Karpas-422 (cell line): ENCODE results near the gene MTHFD1L. TPM values are rescaled to one million over a fixed set of nuclear protein-coding genes. Genes with fewer than 3 reads are reported as not detected.
"Not testable (repeated sequence)": the region's sequence is repeated elsewhere in the genome, so short reads cannot be mapped to it uniquely, and the experiment has no call there.

Source experiments
- DNase-seq: peaks from one replicate; pipeline ENCODE4 v3.0.0-alpha.2; 2015
- H2AFZ ChIP-seq: fragments of 200-600 bp; sonication (generic); 2 replicates; pipeline ENCODE4 v1.6.1; 2014; ENCODE audit warnings: antibody characterized with exemption, low read length, mixed read lengths
- H3K27ac ChIP-seq: fragments of 200-600 bp; sonication (generic); 2 replicates; pipeline ENCODE4 v1.5.1; 2014; ENCODE audit warnings: mild to moderate bottlenecking, low read length, moderate library complexity
- H3K27me3 ChIP-seq: fragments of 200-600 bp; sonication (generic); 2 replicates; pipeline ENCODE4 v1.6.1; 2014; ENCODE audit warnings: low read length, mixed read lengths
- H3K36me3 ChIP-seq: fragments of 200-600 bp; sonication (generic); 2 replicates; pipeline ENCODE4 v1.6.1; 2014; ENCODE audit warnings: low read length, mixed read lengths; ENCODE audit not compliant: insufficient read depth
- H3K4me1 ChIP-seq: fragments of 200-600 bp; sonication (generic); 2 replicates; pipeline ENCODE4 v1.6.1; 2014; ENCODE audit warnings: mild to moderate bottlenecking, low read length, mixed read lengths
- H3K4me2 ChIP-seq: fragments of 200-600 bp; sonication (generic); 2 replicates; pipeline ENCODE4 v1.6.1; 2014; ENCODE audit warnings: low read length, low read depth, mild to moderate bottlenecking; ENCODE audit not compliant: poor library complexity, severe bottlenecking
- H3K4me3 ChIP-seq: fragments of 200-600 bp; sonication (generic); 2 replicates; pipeline ENCODE4 v1.5.1; 2014; ENCODE audit warnings: mild to moderate bottlenecking, antibody characterized with exemption, low read length, mixed read lengths
- H3K79me2 ChIP-seq: fragments of 200-600 bp; sonication (generic); 2 replicates; pipeline ENCODE4 v1.6.1; 2014; ENCODE audit warnings: mild to moderate bottlenecking, low read length, mixed read lengths
- H3K9ac ChIP-seq: fragments of 200-600 bp; sonication (generic); 2 replicates; pipeline ENCODE4 v1.6.0; 2014; ENCODE audit warnings: low read length
- H3K9me2 ChIP-seq: fragments of 200-600 bp; sonication (generic), shearing (Covaris generic); replicated peaks from 2 replicates; pipeline ENCODE4 v1.6.0; 2014; ENCODE audit warnings: mild to moderate bottlenecking, low read length, moderate library complexity; ENCODE audit not compliant: insufficient read depth
- H3K9me3 ChIP-seq: fragments of 300-700, 200-600 bp; sonication (generic); 2 replicates; pipeline ENCODE4 v1.6.1; 2014; ENCODE audit warnings: low read length, mixed read lengths
- H4K20me1 ChIP-seq: fragments of 200-600 bp; sonication (generic); 2 replicates; pipeline ENCODE4 v1.6.1; 2014; ENCODE audit warnings: mild to moderate bottlenecking, antibody characterized with exemption, low read length, low read depth; ENCODE audit not compliant: insufficient read depth
- total RNA-seq: library from RNA; depleted of rRNA; stranded (reverse); fragments of >200 nt; shearing (Covaris generic); gene quantifications from 2 replicates; pipeline ENCODE4 v1.2.3, GENCODE V29; 2014; ENCODE audit warnings: low replicate concordance

Gene MTHFD1L
- total RNA-seq, 1 experiment from 2014 or later: 60.7 TPM

- no peak for DNase-seq
- Histone ChIP-seq H3K36me3 (peaks cover 15% of the 10 kb centered on the region; the same call in 1 of the 2 replicates), H2AFZ (no peak overlapping the region), H3K9me3 (no peaks in the 10 kb centered on the region), H4K20me1 (no peaks in the 10 kb centered on the region), H3K79me2 (no peaks in the 10 kb centered on the region), H3K4me2 (no peak overlapping the region), H3K9me2 (no peaks in the 10 kb centered on the region), H3K9ac (no peak overlapping the region), H3K4me1 (no peaks in the 10 kb centered on the region), H3K27ac (no peak overlapping the region), H3K27me3 (no peaks in the 10 kb centered on the region), H3K4me3 (no peak overlapping the region)
These were observed 164.5 kb downstream of the MTHFD1L start for GRCh38 chr6:151029970-151030369.

- H3K4me2 ChIP-seq: no peak overlapping the region
- H3K27ac ChIP-seq: no peak overlapping the region
- no peaks in the 10 kb centered on the region for H3K9me2 ChIP-seq
- H3K4me3 ChIP-seq: no peak overlapping the region
- no peaks in the 10 kb centered on the region for H4K20me1 ChIP-seq
- H3K79me2 ChIP-seq: no peaks in the 10 kb centered on the region
- no peaks in the 10 kb centered on the region for H3K9me3 ChIP-seq
- no peak overlapping the region for H3K9ac ChIP-seq
- DNase-seq: no peak
- no peak overlapping the region for H2AFZ ChIP-seq
- no peaks in the 10 kb centered on the region for H3K4me1 ChIP-seq
- peaks cover 24% of the 10 kb centered on the region; the same call in 1 of the 2 replicates for H3K36me3 ChIP-seq
- no peaks in the 10 kb centered on the region for H3K27me3 ChIP-seq
These were observed 166.5 kb downstream of the MTHFD1L start for GRCh38 chr6:151032034-151032433.

GRCh38 chr6:151034825-151035781 lies 169.6 kb downstream of the MTHFD1L start:
- Histone ChIP-seq H3K4me1 (no peaks in the 10 kb centered on the region), H3K4me2 (no peak overlapping the region), H3K9ac (no peak overlapping the region), H3K27ac (no peak overlapping the region), H3K27me3 (no peaks in the 10 kb centered on the region), H3K9me3 (no peaks in the 10 kb centered on the region), H3K9me2 (no peaks in the 10 kb centered on the region), H3K4me3 (no peak overlapping the region), H3K79me2 (no peaks in the 10 kb centered on the region), H2AFZ (no peak overlapping the region), H4K20me1 (no peaks in the 10 kb centered on the region), H3K36me3 (peaks cover 22% of the 10 kb centered on the region; the same call in 1 of the 2 replicates)
- no peak for DNase-seq

- H3K36me3 ChIP-seq: peaks cover 22% of the 10 kb centered on the region; the same call in 1 of the 2 replicates
- H3K27ac ChIP-seq, H3K4me2 ChIP-seq, H3K9me3 ChIP-seq, H3K9ac ChIP-seq, DNase-seq, H3K9me2 ChIP-seq, H4K20me1 ChIP-seq, H3K79me2 ChIP-seq, H2AFZ ChIP-seq, H3K4me1 ChIP-seq, H3K27me3 ChIP-seq, H3K4me3 ChIP-seq: not testable (repeated sequence)
These were observed 170.8 kb downstream of the MTHFD1L start for GRCh38 chr6:151036211-151036721.

- Histone ChIP-seq H3K9ac (no peak overlapping the region), H3K9me3 (no peaks in the 10 kb centered on the region), H3K4me2 (no peak overlapping the region), H3K79me2 (no peaks in the 10 kb centered on the region), H3K36me3 (peaks cover 22% of the 10 kb centered on the region; the same call in 1 of the 2 replicates), H2AFZ (no peak overlapping the region), H4K20me1 (no peaks in the 10 kb centered on the region), H3K27ac (no peak overlapping the region), H3K9me2 (no peaks in the 10 kb centered on the region), H3K27me3 (no peaks in the 10 kb centered on the region), H3K4me1 (no peaks in the 10 kb centered on the region), H3K4me3 (no peak overlapping the region)
- no peak for DNase-seq
These were observed 171.6 kb downstream of the MTHFD1L start for GRCh38 chr6:151036869-151037680.

- H3K4me1 ChIP-seq: no peaks in the 10 kb centered on the region
- no peak overlapping the region for H3K4me3 ChIP-seq
- peaks cover 22% of the 10 kb centered on the region; the same call in 1 of the 2 replicates for H3K36me3 ChIP-seq
- no peak overlapping the region for H3K27ac ChIP-seq
- no peaks in the 10 kb centered on the region for H3K9me2 ChIP-seq
- no peaks in the 10 kb centered on the region for H4K20me1 ChIP-seq
- no peaks in the 10 kb centered on the region for H3K79me2 ChIP-seq
- no peak overlapping the region for H3K4me2 ChIP-seq
- no peaks in the 10 kb centered on the region for H3K27me3 ChIP-seq
- H3K9ac ChIP-seq: no peak overlapping the region
- DNase-seq: no peak
- no peaks in the 10 kb centered on the region for H3K9me3 ChIP-seq
- no peak overlapping the region for H2AFZ ChIP-seq
These were observed 173.1 kb downstream of the MTHFD1L start for GRCh38 chr6:151038616-151039015.

GRCh38 chr6:151040888-151041521 lies 175.5 kb downstream of the MTHFD1L start:
- H3K79me2 ChIP-seq, H3K4me2 ChIP-seq, H3K4me1 ChIP-seq, H3K27ac ChIP-seq, H2AFZ ChIP-seq, H3K27me3 ChIP-seq, H3K9me2 ChIP-seq, H3K4me3 ChIP-seq, H3K9ac ChIP-seq, DNase-seq, H4K20me1 ChIP-seq, H3K9me3 ChIP-seq: not testable (repeated sequence)
- H3K36me3 ChIP-seq: peaks cover 11% of the 10 kb centered on the region; the same call in 1 of the 2 replicates
